WERI-Rb-1 (cell line): ENCODE measurements around the gene VAV2.

Source experiments
- DNase-seq: peaks from one replicate; pipeline ENCODE4 v3.0.0-alpha.2; 2020
- H3K27ac ChIP-seq: fragments of 250-450 bp; sonication (Bioruptor Pico); 2 replicates; pipeline ENCODE4 v1.5.1; 2020; ENCODE audit warnings: mild to moderate bottlenecking, moderate library complexity
- H3K27me3 ChIP-seq: fragments of 250-450 bp; sonication (Bioruptor Pico); 2 replicates; pipeline ENCODE4 v1.5.1; 2021; ENCODE audit warnings: mild to moderate bottlenecking, low read depth, moderate library complexity; ENCODE audit not compliant: insufficient read depth, severe bottlenecking
- H3K36me3 ChIP-seq: fragments of 250-450 bp; sonication (Bioruptor Pico); 2 replicates; pipeline ENCODE4 v1.5.1; 2020; ENCODE audit warnings: mild to moderate bottlenecking, moderate library complexity
- H3K4me3 ChIP-seq: 2 replicates; pipeline ENCODE4 v1.5.1; 2011; ENCODE audit warnings: low read depth, mild to moderate bottlenecking, control low read depth, low read length
- H3K9me3 ChIP-seq: fragments of 250-450 bp; sonication (Bioruptor Pico); 2 replicates; pipeline ENCODE4 v1.5.1; 2021; ENCODE audit warnings: mild to moderate bottlenecking, moderate library complexity; ENCODE audit not compliant: severe bottlenecking
- TF ChIP-seq, protein P1 (sequence below): IDR thresholded peaks from 2 replicates; pipeline ENCODE4 v1.5.1; 2011; ENCODE audit warnings: low read depth, mild to moderate bottlenecking, control low read depth, inconsistent platforms, low read length

The VAV2 gene

DNA sequence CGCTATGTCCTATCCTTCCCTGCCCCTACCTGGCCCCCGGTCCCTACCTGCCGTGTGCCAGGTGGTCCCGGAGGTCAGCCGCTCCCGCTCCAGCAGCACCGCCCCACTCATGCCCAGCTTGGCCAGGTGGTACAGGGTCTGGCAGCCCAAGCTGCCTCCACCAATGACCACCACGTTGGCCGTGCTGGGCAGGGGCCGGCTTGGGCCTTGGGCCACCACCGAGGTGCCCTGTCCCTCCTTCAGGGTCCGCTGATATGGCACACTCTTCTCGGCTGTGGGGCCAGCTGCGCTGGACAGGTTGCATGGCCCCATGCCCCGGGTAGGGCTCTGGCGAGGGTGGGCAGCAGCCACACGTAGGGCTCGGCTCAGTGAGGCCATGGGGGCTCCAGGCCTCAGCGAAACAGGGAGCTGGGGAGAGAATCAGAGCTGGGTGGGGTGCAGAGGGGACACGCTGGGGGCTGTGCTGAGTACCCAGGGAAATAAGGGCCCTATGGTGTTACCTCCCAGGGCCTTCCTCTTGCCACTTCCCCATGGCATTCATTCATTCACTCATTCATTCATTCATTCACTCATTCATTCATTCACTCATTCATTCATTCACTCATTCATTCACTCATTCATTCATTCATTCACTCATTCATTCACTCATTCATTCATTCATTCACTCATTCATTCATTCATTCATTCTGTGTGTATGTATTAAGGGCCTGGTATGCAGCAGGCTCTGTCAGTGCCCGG is 258.2 kb downstream of the VAV2 start:
- H3K27ac ChIP-seq = no peak overlapping the region
- DNase-seq = no peak
- no peaks in the 10 kb centered on the region for H3K9me3 ChIP-seq
- TF ChIP-seq, protein P1, sequence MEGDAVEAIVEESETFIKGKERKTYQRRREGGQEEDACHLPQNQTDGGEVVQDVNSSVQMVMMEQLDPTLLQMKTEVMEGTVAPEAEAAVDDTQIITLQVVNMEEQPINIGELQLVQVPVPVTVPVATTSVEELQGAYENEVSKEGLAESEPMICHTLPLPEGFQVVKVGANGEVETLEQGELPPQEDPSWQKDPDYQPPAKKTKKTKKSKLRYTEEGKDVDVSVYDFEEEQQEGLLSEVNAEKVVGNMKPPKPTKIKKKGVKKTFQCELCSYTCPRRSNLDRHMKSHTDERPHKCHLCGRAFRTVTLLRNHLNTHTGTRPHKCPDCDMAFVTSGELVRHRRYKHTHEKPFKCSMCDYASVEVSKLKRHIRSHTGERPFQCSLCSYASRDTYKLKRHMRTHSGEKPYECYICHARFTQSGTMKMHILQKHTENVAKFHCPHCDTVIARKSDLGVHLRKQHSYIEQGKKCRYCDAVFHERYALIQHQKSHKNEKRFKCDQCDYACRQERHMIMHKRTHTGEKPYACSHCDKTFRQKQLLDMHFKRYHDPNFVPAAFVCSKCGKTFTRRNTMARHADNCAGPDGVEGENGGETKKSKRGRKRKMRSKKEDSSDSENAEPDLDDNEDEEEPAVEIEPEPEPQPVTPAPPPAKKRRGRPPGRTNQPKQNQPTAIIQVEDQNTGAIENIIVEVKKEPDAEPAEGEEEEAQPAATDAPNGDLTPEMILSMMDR = no peak
- H3K4me3 ChIP-seq = no peak overlapping the region
- H3K27me3 ChIP-seq = no peaks in the 10 kb centered on the region
- H3K36me3 ChIP-seq = no peaks in the 10 kb centered on the region

DNA sequence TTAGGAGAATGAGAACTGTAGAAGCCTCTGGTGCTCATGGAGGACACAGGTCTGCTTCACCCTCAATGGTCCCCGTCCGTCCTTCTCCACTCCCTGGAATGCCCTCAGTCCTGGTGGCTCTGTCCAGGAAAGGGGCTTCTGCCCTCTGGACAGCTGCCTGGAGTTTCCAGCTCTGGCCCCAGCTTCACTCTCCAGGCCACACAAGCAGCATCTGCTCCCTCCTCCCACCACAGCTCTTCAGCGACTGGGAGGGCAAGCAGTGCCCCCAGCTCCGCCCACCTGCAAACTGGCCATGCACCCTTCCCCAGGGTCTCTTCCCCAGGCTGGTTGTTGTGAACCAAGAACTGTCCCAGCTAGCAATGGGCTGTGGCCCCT is 258.7 kb downstream of the VAV2 start:
- DNase-seq = no peak
- Histone ChIP-seq H3K4me3 (no peak overlapping the region), H3K9me3 (no peaks in the 10 kb centered on the region), H3K27me3 (no peaks in the 10 kb centered on the region), H3K27ac (no peak overlapping the region), H3K36me3 (no peaks in the 10 kb centered on the region)
- TF ChIP-seq, protein P1 = no peak

GRCh38 chr9:133732639-133733408 is 259.3 kb downstream of the VAV2 start:
- TF ChIP-seq, protein P1 = no peak
- H3K9me3 ChIP-seq = no peaks in the 10 kb centered on the region
- H3K27ac ChIP-seq = no peak overlapping the region
- H3K4me3 ChIP-seq = no peak overlapping the region
- no peak for DNase-seq
- H3K27me3 ChIP-seq = no peaks in the 10 kb centered on the region
- H3K36me3 ChIP-seq = no peaks in the 10 kb centered on the region

- Histone ChIP-seq H3K4me3 (no peak overlapping the region), H3K9me3 (no peaks in the 10 kb centered on the region), H3K27me3 (no peaks in the 10 kb centered on the region), H3K36me3 (no peaks in the 10 kb centered on the region), H3K27ac (no peak overlapping the region)
- peak; percentile 77 for DNase-seq
- TF ChIP-seq, protein P1 = no peak
These were observed 260.1 kb downstream of the VAV2 start for GRCh38 chr9:133731876-133732638.

GRCh38 chr9:133730994-133731715 is 261.0 kb downstream of the VAV2 start:
- Histone ChIP-seq H3K36me3 (no peaks in the 10 kb centered on the region), H3K9me3 (no peaks in the 10 kb centered on the region), H3K27ac (no peak overlapping the region), H3K4me3 (no peak overlapping the region), H3K27me3 (no peaks in the 10 kb centered on the region)
- no peak for DNase-seq
- TF ChIP-seq, protein P1 = no peak
